Brain microvascular endothelial cell (primary cell): ENCODE results near the gene CLEC20A.

ENCODE experiments used
- DNase-seq: peaks from one replicate; pipeline ENCODE4 v3.0.0-alpha.2; 2020
- H3K27ac ChIP-seq: fragments of 250-450 bp; sonication (Bioruptor Pico); 2 replicates; pipeline ENCODE4 v1.5.1; 2020; ENCODE audit warnings: mild to moderate bottlenecking, moderate library complexity
- H3K27me3 ChIP-seq: fragments of 250-450 bp; sonication (Bioruptor Pico); replicated peaks from 2 replicates; pipeline ENCODE4 v1.5.1; 2020; ENCODE audit warnings: mild to moderate bottlenecking
- H3K36me3 ChIP-seq: fragments of 250-450 bp; sonication (Bioruptor Pico); replicated peaks from 2 replicates; pipeline ENCODE4 v1.5.1; 2020; ENCODE audit warnings: mild to moderate bottlenecking
- H3K4me3 ChIP-seq: 2 replicates; pipeline ENCODE4 v1.5.1; 2011; ENCODE audit warnings: low read depth, mild to moderate bottlenecking, control low read depth, low read length, moderate library complexity
- in situ Hi-C: cut with HindIII; loops from 2 replicates; pipeline ENCODE4 v1.10.0; 2017; ENCODE audit warnings: low sequenced_read_pairs, low pct_ligation_motif_present
- TF ChIP-seq, protein P1 (sequence below): IDR thresholded peaks from 2 replicates; pipeline ENCODE4 v1.5.1; 2011; ENCODE audit warnings: low read depth, mild to moderate bottlenecking, moderate library complexity, low read length, control low read depth, inconsistent platforms; ENCODE audit errors: missing control alignments

CLEC20A gene

DNA sequence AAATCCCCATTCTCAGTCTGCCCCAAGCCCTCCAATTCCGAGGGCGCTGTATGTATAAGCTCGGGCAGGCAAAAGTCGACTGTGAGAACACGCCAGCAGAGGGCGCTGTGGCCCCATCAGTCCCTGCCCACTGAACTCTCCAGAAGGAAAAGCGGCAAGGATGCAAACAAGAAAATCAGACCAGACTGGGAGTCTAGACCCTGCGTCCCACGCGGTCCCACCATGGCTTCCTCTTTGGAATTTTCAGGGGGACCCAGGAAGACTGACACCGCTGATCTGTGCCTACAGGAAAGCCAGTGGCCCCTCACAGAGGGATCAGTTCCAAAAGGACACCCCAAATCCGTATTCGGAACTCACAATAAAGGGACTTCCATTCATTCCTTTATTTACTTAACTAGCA lies 35.6 kb upstream of the CLEC20A start:
- Histone ChIP-seq H3K4me3 (no peak overlapping the region), H3K27me3 (no peaks in the 10 kb centered on the region), H3K36me3 (no peaks in the 10 kb centered on the region), H3K27ac (no peak overlapping the region)
- TF ChIP-seq, protein P1, sequence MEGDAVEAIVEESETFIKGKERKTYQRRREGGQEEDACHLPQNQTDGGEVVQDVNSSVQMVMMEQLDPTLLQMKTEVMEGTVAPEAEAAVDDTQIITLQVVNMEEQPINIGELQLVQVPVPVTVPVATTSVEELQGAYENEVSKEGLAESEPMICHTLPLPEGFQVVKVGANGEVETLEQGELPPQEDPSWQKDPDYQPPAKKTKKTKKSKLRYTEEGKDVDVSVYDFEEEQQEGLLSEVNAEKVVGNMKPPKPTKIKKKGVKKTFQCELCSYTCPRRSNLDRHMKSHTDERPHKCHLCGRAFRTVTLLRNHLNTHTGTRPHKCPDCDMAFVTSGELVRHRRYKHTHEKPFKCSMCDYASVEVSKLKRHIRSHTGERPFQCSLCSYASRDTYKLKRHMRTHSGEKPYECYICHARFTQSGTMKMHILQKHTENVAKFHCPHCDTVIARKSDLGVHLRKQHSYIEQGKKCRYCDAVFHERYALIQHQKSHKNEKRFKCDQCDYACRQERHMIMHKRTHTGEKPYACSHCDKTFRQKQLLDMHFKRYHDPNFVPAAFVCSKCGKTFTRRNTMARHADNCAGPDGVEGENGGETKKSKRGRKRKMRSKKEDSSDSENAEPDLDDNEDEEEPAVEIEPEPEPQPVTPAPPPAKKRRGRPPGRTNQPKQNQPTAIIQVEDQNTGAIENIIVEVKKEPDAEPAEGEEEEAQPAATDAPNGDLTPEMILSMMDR: peak; percentile 93
- peak; percentile 83 for DNase-seq
- in situ Hi-C loops: loop anchor here (25.0 kb wide), 1 partner anchor 480 kb away; no protein-coding TSS in a partner anchor

DNA sequence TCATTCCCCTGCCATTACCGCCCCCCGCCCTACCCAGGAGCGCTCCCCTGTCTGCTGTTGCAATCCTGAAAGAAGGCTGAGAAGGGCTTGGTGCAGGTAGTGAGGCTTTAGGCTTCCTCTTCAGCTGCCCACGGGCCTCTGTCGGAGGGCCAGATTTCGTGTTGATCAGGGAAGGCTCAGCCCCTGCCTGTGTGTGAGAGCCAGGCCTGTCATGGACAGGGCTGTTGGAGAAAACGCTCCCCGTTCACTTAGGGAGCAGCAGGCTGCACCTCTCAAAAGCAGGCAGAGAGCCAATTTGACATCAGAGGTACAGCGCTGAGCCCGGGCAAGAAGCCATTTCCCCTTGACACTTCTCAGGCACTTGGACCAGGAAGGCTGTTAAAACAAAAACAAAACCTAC lies 35.1 kb upstream of the CLEC20A start:
- TF ChIP-seq, protein P1: no peak
- in situ Hi-C loops: loop anchor here (25.0 kb wide), 1 partner anchor 480 kb away; no protein-coding TSS in a partner anchor
- H3K4me3 ChIP-seq: no peak overlapping the region

DNA sequence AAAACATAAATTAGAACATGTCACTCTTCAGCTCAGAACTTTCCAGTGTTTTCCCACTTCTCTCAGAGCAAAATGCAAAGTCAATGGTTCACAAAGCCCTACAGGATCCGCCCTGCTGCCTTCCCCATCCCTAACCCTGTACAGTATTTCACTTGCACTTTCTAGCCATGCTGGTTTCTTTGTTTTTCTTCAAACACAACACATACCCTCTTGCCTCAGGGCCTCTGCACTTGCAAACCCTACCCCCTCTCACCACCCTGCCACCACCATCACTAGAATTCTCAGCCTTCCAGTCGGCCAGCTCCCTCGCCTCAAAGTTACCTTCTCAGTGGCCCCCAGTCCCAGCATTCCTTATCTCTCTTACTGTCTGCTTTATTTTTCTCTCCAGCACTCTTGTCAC lies 33.7 kb upstream of the CLEC20A start:
- no peak overlapping the region for H3K4me3 ChIP-seq
- H3K27me3 ChIP-seq: no peaks in the 10 kb centered on the region
- TF ChIP-seq, protein P1: no peak
- H3K27ac ChIP-seq: no peak overlapping the region
- in situ Hi-C loops: loop anchor here (25.0 kb wide), 1 partner anchor 482 kb away; no protein-coding TSS in a partner anchor
- no peaks in the 10 kb centered on the region for H3K36me3 ChIP-seq
- DNase-seq: no peak

More for the DNA sequence above, 35.1 kb upstream of the CLEC20A start:
- H3K36me3 ChIP-seq: no peaks in the 10 kb centered on the region
- no peaks in the 10 kb centered on the region for H3K27me3 ChIP-seq
- no peak for DNase-seq
- H3K27ac ChIP-seq: no peak overlapping the region

DNA sequence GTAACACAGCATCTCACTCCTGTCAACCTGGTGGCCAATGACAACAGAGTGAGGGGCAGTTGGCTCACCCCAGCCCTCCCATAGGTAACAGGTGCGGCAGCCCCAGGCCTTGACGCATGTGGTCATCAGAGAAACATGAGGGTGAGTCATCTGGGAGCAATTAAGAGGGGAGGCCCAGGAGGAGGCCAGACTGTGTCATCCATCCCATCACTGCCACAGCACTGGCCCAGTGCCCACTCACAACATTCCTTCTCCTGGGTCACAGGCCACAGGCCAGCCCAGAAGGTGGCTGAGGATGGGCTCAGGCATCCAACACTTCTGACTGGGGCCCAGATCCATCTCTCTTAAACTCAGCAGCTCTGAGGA lies 33.3 kb upstream of the CLEC20A start:
- no peaks in the 10 kb centered on the region for H3K27me3 ChIP-seq
- no peak overlapping the region for H3K27ac ChIP-seq
- DNase-seq: peak; percentile 54
- H3K36me3 ChIP-seq: no peaks in the 10 kb centered on the region
- TF ChIP-seq, protein P1: no peak
- no peak overlapping the region for H3K4me3 ChIP-seq
- in situ Hi-C loops: loop anchor here (25.0 kb wide), 1 partner anchor 482 kb away; no protein-coding TSS in a partner anchor

DNA sequence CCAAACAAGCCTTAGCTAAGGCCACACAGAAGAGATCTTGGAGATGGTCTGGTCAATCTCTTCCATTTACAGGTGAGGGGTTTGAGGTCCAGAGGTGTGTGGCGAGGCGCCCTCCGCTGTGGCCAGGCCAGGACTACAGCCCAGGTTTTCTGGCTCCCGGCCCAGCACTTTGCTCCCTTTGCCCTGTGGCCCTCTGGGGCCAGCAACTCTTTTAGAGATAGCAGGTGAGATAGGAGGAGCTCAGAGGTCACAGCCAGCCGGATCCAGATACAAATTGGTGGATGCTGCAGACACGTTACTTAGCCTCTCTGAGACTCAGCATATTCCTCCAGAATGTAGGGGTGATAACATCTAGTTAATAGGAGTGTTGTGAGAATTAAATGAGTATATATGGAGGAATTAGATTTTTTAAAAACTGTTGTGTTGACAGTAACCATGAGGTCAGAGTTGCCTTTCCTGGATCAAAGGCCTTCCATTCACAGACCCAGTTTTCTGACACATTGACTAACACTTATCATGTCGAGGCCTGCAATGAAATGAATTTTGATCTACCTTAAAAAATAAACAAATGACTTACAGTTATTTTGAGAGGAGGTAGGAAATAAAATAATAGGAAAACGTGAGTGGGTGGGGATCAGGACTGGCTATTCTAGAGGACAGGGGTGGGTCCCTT lies 32.7 kb upstream of the CLEC20A start:
- H3K4me3 ChIP-seq: no peak overlapping the region
- DNase-seq: no peak
- H3K36me3 ChIP-seq: no peaks in the 10 kb centered on the region
- TF ChIP-seq, protein P1: no peak
- no peaks in the 10 kb centered on the region for H3K27me3 ChIP-seq
- in situ Hi-C loops: loop anchor here (25.0 kb wide), 1 partner anchor 483 kb away; no protein-coding TSS in a partner anchor
- H3K27ac ChIP-seq: no peak overlapping the region

DNA sequence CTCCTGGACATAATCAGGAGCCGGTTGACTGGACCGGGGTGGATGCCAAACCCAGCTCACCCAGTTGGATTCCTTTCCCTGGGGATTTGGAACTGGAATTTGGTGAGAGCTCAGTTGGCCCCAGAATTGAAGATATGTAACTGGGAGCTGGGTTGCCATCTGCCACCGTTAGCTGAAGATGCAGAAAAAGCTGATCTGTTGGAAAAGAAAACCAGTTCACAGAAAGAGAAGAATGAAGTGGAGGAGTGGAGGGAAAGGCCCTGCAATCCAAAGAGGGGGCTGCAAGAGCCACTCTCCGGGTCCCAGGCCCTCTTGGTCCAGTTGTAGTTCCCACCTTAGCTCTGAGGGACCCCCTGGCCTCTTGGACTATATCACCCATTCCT lies 32.2 kb upstream of the CLEC20A start:
- Histone ChIP-seq H3K36me3 (no peaks in the 10 kb centered on the region), H3K27me3 (no peaks in the 10 kb centered on the region), H3K4me3 (no peak overlapping the region), H3K27ac (no peak overlapping the region)
- TF ChIP-seq, protein P1: no peak
- no peak for DNase-seq
- in situ Hi-C loops: loop anchor here (25.0 kb wide), 1 partner anchor 483 kb away; no protein-coding TSS in a partner anchor
